ENCODE measurements around the gene SCRN1. TPM values are rescaled to one million over a fixed set of nuclear protein-coding genes. Genes with fewer than 3 reads are reported as not detected.

The SCRN1 gene
- total RNA-seq, 1 donor: 113 TPM

DNA sequence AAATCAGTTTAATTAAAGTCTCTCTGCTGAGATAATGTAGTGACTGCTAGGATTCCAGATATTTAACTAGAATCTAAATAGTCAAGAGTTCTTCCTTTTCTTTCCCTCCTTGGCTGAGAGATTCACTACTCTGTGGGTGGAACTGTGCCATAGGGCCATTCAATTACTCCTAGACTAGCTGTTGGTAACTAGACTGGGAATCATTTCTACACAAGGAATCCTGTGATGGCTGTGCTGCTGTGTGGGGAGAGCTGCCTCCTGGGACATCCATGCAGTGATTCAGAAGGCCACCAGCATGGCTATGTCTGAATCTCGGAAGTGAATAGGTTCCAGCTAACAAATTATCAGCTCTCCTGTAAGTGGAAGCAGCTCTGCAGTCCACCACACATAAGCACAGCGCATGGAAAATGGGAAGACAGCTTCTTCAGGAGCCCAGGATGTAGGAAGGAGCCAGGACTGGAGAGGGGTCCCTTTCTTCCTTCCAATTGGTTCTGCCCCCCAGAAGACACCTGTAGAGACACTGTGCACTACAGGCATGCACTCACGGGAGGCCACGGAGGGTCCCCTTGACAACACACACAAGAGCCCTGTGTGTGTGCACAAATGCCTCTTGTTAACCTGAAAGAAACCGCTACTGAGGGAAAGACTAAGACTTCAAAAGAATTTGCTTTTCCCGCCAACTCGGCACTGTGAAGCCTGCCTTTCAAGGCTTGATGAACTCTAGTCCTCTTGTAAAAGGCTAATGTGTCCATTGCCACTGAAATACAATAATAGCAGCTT, 66.5 kb downstream of the SCRN1 start:
- DNase-seq (ENCODE audit: low read depth): no peak
- TF ChIP-seq, protein P1, sequence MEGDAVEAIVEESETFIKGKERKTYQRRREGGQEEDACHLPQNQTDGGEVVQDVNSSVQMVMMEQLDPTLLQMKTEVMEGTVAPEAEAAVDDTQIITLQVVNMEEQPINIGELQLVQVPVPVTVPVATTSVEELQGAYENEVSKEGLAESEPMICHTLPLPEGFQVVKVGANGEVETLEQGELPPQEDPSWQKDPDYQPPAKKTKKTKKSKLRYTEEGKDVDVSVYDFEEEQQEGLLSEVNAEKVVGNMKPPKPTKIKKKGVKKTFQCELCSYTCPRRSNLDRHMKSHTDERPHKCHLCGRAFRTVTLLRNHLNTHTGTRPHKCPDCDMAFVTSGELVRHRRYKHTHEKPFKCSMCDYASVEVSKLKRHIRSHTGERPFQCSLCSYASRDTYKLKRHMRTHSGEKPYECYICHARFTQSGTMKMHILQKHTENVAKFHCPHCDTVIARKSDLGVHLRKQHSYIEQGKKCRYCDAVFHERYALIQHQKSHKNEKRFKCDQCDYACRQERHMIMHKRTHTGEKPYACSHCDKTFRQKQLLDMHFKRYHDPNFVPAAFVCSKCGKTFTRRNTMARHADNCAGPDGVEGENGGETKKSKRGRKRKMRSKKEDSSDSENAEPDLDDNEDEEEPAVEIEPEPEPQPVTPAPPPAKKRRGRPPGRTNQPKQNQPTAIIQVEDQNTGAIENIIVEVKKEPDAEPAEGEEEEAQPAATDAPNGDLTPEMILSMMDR (IDR thresholded peaks at IDR 0.05; ENCODE audit: insufficient read depth, low read depth, low read length): no peak
- H3K4me3 ChIP-seq (ENCODE audit: low read depth, low read length): no peak overlapping the region

DNA sequence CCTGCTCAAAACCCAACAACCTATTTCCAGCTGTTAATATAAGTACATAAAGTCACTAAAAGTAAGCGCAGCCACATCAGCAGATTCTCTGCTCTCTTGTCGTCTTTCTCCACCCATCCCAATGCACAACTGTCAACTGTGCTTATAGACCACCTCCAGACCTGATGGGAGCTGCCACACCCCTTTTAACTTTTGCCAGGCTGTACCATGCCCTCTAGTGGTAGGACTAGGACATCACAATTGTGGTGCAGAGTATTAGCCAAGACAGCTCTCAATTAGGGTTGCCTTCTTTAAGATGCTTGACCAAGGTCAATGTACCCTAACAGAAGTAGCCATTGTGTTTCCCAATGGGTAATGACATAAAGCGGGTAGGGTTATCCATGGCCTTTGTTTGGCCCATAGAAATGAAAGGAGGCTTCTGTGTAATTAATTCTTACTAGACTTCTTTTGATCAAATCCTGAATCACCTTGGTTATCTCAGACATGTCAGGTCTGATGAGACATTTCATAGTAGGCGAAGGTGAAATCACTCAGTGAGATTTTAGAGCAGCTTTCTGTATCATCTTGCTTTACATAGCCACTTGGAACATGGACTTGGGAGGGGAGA, 68.1 kb downstream of the SCRN1 start:
- TF ChIP-seq, protein P1 (IDR thresholded peaks at IDR 0.05; ENCODE audit: insufficient read depth, low read depth, low read length): peak; percentile 95
- H3K4me3 ChIP-seq (ENCODE audit: low read depth, low read length): no peak overlapping the region
- DNase-seq (ENCODE audit: low read depth): peak; percentile 61

DNA sequence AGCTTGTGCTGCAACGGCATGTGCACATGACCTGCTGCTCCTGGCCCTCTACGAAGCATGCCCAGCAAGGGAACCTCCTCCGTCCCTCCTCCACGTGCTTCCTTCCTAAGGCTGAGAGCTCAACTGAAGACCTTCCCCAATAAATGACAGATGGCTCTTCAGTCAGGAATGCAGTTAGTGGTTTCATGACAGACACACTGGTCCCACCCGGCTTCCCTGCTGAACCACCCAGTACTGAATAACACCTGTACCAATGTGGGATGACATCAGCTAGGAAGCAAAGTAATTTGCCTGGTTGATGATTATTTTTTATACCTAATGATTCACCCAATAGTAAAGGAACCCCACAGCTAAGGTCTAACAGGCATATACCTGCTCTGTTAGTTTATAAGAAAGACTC, 69.1 kb downstream of the SCRN1 start:
- TF ChIP-seq, protein P1 (IDR thresholded peaks at IDR 0.05; ENCODE audit: insufficient read depth, low read depth, low read length): no peak
- H3K4me3 ChIP-seq (ENCODE audit: low read depth, low read length): no peak overlapping the region
- DNase-seq (ENCODE audit: low read depth): no peak

DNA sequence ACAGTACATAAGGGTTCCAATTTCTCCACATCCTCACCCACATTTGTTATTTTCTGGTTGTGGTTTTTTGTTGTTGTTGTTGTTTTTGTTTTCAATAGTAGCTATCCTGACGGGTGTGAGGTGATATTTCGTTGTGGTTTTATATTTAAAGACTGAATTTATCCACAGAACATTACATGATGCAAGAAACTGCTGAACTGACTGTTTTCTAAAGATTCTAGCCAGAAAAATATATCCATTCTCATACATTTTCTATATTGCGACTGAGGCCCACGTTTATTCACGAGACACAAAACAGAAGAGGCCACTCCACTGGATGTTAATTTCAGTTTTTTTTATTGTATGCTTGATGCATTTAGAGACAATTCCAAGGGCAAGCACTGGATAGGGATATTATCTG, 69.8 kb downstream of the SCRN1 start:
- no peak for DNase-seq (ENCODE audit: low read depth)
- no peak overlapping the region for H3K4me3 ChIP-seq (ENCODE audit: low read depth, low read length)
- TF ChIP-seq, protein P1 (IDR thresholded peaks at IDR 0.05; ENCODE audit: insufficient read depth, low read depth, low read length): no peak

DNA sequence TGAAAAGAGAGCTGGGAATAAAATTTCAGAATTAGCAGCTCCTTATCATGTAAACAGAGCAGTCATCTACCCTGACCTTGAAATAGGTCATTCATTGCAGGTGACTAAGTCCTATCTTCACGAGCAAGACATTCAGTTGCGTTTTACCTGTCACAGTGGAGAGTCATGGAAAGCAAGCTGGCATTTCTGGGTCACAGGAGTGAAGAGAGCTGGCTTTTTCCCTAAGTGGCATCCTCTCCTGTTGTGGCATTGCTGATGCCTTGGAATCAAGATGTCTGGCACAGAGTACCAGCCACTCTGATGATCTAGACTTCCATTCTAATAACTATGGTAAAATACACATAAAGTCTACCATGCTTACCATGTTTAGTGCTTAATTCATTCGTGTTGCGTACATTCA, 70.8 kb downstream of the SCRN1 start:
- no peak for DNase-seq (ENCODE audit: low read depth)
- TF ChIP-seq, protein P1 (IDR thresholded peaks at IDR 0.05; ENCODE audit: insufficient read depth, low read depth, low read length): no peak
- H3K4me3 ChIP-seq (ENCODE audit: low read depth, low read length): no peak overlapping the region

DNA sequence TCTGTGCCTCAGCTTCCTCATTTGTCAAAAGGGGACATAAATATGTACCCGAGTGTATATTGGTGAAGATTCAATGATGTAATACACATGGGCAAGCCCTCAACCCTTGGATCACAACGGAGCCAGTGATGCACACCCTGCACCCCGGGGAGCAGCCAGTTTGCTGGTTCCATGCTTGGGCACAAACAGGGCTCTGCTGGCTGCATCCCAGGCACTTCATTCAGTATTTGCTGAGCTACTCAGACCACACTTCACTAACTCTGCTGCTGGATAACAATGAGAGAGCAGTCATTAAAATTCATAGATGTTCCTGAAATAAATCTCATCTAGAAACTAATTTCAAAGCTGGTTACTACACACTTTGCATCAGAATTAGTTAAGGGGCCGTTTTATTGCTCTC, 72.0 kb downstream of the SCRN1 start:
- TF ChIP-seq, protein P1 (IDR thresholded peaks at IDR 0.05; ENCODE audit: insufficient read depth, low read depth, low read length): no peak
- no peak for DNase-seq (ENCODE audit: low read depth)
- H3K4me3 ChIP-seq (ENCODE audit: low read depth, low read length): no peak overlapping the region
